ENCODE measurements around the gene SIRT2. TPM values are rescaled to one million over a fixed set of nuclear protein-coding genes. Genes with fewer than 3 reads are reported as not detected.
A peak's percentile ranks its signal among the peaks of the same experiment; 100 is the strongest.

SIRT2 gene
- total and polyA plus RNA-seq, 4 experiments from 2014 or later, result 39.0 to 51.7 (median 48.5) TPM

DNA sequence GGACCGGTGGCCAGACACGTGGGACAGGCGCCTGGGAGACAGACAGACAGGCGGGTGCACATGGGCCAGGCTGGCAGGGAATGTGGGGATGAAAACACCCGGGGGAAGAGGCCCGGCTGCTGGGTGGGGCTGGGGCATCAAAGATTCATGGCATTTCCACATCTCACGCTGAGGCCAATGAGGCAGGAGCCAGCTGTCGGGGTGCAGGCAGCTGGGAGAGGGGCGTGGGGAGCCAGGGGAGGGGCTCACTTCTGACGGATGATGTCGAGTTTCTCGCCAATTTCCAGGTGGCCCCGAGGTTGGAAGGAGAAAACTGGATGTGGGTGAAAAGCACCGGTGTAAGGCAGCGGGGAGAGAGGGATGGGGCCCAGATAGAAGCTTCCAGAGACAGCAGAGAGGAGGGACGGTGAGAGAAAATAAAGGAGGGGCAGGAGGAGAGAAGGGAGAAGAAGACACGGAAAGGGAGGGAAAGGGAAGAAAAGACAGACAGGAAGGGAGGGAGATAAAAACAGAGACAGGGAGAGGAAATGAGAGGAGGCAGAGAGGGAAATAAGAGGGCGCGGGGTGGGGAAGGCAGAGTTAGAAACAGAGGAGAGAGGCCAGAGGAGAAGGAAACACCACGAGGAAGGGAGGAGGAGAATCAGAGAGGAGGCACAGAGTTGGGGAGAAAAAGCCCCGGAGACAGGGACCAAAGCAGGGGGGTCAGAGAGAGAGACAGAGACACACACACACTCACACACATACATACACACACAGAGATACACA, 20.6 kb upstream of the SIRT2 start:
- H3K4me3 Mint-ChIP-seq, result no peak overlapping the region
- peaks cover 12 to 26% of the 10 kb centered on the region in 2 donors for H3K36me3 Mint-ChIP-seq
- Histone ChIP-seq H3K4me1 (ENCODE audit: insufficient read depth, low read length) (no peaks in the 10 kb centered on the region), H3K36me3 (ENCODE audit: insufficient read depth, low read length) (peaks cover 5% of the 10 kb centered on the region), H3K4me3 (ENCODE audit: low read length in 2 of 2) (no peak overlapping the region), H3K27ac (ENCODE audit: low read depth, low read length) (no peak overlapping the region), H3K9me3 (ENCODE audit: control insufficient read depth in 1 of 2, low read length in 2 of 2) (no peaks in the 10 kb centered on the region), H3K27me3 (ENCODE audit: insufficient read depth, low read length) (no peaks in the 10 kb centered on the region)
- ChIA-PET POLR2A (ENCODE audit: partially characterized antibody) (no interaction called here), CTCF (ENCODE audit: partially characterized antibody) (no interaction called here)
- no peak for DNase-seq
- peaks cover 0 to 6% (median 0%) of the 10 kb centered on the region in 4 donors for H3K4me1 Mint-ChIP-seq
- no peak overlapping the region for H3K27ac Mint-ChIP-seq
- no peaks in the 10 kb centered on the region for H3K9me3 Mint-ChIP-seq
- no peaks in the 10 kb centered on the region for H3K27me3 Mint-ChIP-seq
- intact Hi-C loops (cut with micrococcal nuclease), result no loop called here

DNA sequence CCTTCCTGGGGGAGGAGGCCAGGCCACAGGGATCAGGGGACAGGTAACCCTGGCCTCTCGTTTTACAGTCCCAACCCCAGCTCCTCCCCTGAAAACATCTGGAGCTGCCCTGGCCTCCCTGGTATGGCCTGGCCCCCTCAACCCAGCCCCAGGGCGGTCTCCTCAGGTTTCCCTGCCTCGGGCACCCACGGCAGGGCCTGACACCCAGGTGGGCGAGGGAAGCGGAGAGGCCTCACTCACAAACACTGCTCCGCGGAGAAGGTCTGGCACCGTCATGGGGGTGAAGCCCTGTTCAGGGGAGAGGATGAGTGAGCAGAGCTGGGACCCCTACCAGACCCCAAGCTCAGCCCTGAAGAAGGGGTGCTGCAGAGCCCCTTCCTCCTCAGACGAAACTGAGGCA, 19.1 kb upstream of the SIRT2 start:
- CTCF ChIA-PET (ENCODE audit: partially characterized antibody), result interaction anchor here (0.6 kb wide), 1 partner anchor 359 kb away, joined by 3 read pairs; no protein-coding TSS in a partner anchor
- intact Hi-C loops (cut with micrococcal nuclease), result no loop called here
- peaks cover 5 to 21% of the 10 kb centered on the region in 2 donors for H3K36me3 Mint-ChIP-seq
- H3K27me3 Mint-ChIP-seq, result no peaks in the 10 kb centered on the region
- no peak overlapping the region for H3K4me3 Mint-ChIP-seq
- H3K4me1 Mint-ChIP-seq, result no peaks in the 10 kb centered on the region
- POLR2A ChIA-PET (ENCODE audit: partially characterized antibody), result no interaction called here
- DNase-seq, result no peak
- Histone ChIP-seq H3K27ac (ENCODE audit: low read depth, low read length) (no peak overlapping the region), H3K4me1 (ENCODE audit: insufficient read depth, low read length) (no peaks in the 10 kb centered on the region), H3K36me3 (ENCODE audit: insufficient read depth, low read length) (no peaks in the 10 kb centered on the region), H3K27me3 (ENCODE audit: insufficient read depth, low read length) (no peaks in the 10 kb centered on the region), H3K4me3 (ENCODE audit: low read length in 2 of 2) (no peak overlapping the region), H3K9me3 (ENCODE audit: control insufficient read depth in 1 of 2, low read length in 2 of 2) (no peaks in the 10 kb centered on the region)
- no peaks in the 10 kb centered on the region for H3K9me3 Mint-ChIP-seq
- H3K27ac Mint-ChIP-seq, result no peak overlapping the region

DNA sequence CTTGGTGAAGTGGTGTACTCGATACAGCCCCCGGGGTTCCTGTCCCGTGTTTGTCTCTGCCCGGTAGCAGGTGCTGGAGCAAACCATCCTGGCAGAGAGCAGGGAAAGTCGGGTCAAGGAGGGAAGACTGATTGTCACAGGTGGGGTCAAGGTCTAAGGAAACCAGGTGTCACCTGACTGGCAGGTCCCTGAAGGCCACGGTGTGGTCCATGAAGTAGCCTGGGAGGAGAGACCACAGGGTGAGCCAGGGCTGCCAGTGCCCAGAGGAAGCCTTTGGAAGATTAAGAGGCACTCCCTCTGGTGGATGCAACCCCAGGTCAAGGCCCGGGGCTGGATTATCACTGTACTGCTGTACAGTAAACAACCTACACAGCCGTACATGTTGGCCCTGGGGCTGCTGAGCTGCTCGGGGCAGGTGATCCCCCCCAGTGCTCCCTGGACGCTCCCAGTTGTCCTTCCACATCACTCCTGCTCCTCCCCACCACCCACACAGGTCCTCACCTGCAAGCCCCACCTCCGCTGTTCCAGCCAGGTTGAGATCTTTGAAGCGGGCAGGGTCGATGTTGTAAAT, 18.6 kb upstream of the SIRT2 start:
- CTCF ChIA-PET (ENCODE audit: partially characterized antibody), result interaction anchor here (0.6 to 1.1 kb wide), 2 partner anchors 12 to 359 kb away, joined by 3 read pairs; partner anchors contain the start of genes MRPS12 and SARS2
- no peak overlapping the region for H3K27ac Mint-ChIP-seq

DNA sequence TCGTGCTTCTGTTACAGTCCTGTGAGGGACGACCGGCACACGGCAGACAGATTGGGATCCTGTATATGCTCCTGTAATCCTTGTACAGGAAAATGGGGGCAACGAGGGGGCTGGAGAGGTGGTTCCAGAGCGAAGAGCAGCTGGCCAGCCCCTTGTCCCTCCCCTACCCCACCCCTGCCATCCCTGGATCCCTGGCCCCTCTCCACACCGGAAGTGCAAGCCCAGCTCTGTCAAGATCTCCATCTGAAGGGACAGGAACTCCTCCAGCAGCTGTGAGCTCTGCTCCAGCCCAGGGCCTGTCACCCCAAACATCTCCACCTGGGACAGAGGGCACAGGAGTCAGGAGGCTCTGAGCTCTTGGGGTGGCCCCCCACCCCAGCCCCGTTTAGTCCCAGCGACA, 18.1 kb upstream of the SIRT2 start:
- Mint-ChIP-seq H3K9me3 (no peaks in the 10 kb centered on the region), H3K4me3 (no peak overlapping the region), H3K36me3 (peaks cover 5 to 21% of the 10 kb centered on the region in 2 donors), H3K27ac (no peak overlapping the region), H3K27me3 (no peaks in the 10 kb centered on the region), H3K4me1 (no peaks in the 10 kb centered on the region)
- Histone ChIP-seq H3K36me3 (ENCODE audit: insufficient read depth, low read length) (no peaks in the 10 kb centered on the region), H3K27ac (ENCODE audit: low read depth, low read length) (no peak overlapping the region), H3K9me3 (ENCODE audit: control insufficient read depth in 1 of 2, low read length in 2 of 2) (no peaks in the 10 kb centered on the region), H3K4me1 (ENCODE audit: insufficient read depth, low read length) (no peaks in the 10 kb centered on the region), H3K4me3 (ENCODE audit: low read length in 2 of 2) (no peak overlapping the region), H3K27me3 (ENCODE audit: insufficient read depth, low read length) (no peaks in the 10 kb centered on the region)
- DNase-seq, result no peak
- ChIA-PET CTCF (ENCODE audit: partially characterized antibody) (interaction anchor here (1.1 kb wide), 1 partner anchor 13 kb away, joined by 3 read pairs; the partner anchor contains the start of genes MRPS12 and SARS2), POLR2A (ENCODE audit: partially characterized antibody) (interaction anchor here (1.6 kb wide), 1 partner anchor 39 kb away, joined by 4 read pairs; the partner anchor contains the start of gene RINL)
- intact Hi-C loops (cut with micrococcal nuclease), result no loop called here

More for the DNA sequence above, 18.6 kb upstream of the SIRT2 start:
- peaks cover 5 to 21% of the 10 kb centered on the region in 2 donors for H3K36me3 Mint-ChIP-seq
- Histone ChIP-seq H3K27ac (ENCODE audit: low read depth, low read length) (no peak overlapping the region), H3K4me1 (ENCODE audit: insufficient read depth, low read length) (no peaks in the 10 kb centered on the region), H3K4me3 (ENCODE audit: low read length in 2 of 2) (no peak overlapping the region), H3K36me3 (ENCODE audit: insufficient read depth, low read length) (no peaks in the 10 kb centered on the region), H3K27me3 (ENCODE audit: insufficient read depth, low read length) (no peaks in the 10 kb centered on the region), H3K9me3 (ENCODE audit: control insufficient read depth in 1 of 2, low read length in 2 of 2) (no peaks in the 10 kb centered on the region)
- no peaks in the 10 kb centered on the region for H3K9me3 Mint-ChIP-seq
- no peaks in the 10 kb centered on the region for H3K4me1 Mint-ChIP-seq
- intact Hi-C loops (cut with micrococcal nuclease), result no loop called here
- H3K27me3 Mint-ChIP-seq, result no peaks in the 10 kb centered on the region
- POLR2A ChIA-PET (ENCODE audit: partially characterized antibody), result interaction anchor here (1.6 kb wide), 1 partner anchor 40 kb away, joined by 4 read pairs; the partner anchor contains the start of gene RINL
- no peak overlapping the region for H3K4me3 Mint-ChIP-seq
- DNase-seq, result no peak

DNA sequence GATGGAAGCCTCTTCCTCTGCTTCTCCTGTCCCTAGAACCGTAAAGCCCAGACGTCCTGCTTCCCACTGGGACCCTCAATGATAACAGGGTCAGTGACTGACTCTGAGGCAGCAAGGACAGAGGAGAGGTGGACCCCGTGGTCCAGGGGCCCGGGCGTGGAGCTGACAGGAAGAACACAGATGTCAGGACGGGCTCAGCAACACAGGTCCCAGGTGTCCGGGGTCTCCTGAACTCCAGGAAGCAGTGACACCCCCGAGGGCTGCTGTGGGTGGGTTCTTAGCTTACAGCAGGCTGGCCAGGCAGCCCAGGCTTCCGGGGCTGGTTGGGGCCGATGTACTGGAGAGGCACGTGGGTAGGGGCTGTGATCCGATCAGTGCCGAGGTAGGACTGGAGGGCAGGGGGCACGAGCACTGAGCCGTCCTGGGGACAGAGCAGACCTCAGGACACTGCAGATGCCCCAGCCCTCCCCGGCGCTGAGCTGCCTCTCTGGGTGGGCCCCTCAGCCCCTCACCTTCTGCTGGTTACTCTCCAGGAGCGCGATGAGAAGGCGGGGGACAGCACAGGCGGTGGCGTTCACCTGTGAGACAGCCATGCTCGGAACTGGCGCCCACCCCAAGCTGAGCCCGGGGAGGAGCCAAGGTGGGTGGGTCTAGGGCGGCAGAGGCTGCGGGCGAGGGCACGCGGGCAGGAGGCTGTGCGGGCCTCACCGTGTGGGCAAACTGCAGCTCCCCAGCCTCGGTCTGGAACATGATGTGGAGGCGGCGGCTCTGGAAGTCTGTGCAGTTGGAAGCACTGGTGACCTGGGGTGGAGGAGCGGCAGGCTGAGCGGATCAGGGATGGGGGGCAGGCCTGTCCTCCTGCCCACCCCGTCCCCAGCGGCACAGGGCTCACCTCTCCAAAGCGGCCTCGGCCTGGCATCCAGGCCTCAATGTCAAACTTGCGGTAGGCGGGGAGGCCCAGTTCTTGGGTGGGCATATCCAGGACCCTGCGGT, 16.2 kb upstream of the SIRT2 start:
- Histone ChIP-seq H3K27me3 (ENCODE audit: insufficient read depth, low read length) (no peaks in the 10 kb centered on the region), H3K36me3 (ENCODE audit: insufficient read depth, low read length) (no peaks in the 10 kb centered on the region), H3K27ac (ENCODE audit: low read depth, low read length) (no peak overlapping the region), H3K9me3 (ENCODE audit: control insufficient read depth in 1 of 2, low read length in 2 of 2) (no peaks in the 10 kb centered on the region), H3K4me1 (ENCODE audit: insufficient read depth, low read length) (no peaks in the 10 kb centered on the region), H3K4me3 (ENCODE audit: low read length in 2 of 2) (no peak overlapping the region)
- H3K36me3 Mint-ChIP-seq, result peaks cover 3 to 13% of the 10 kb centered on the region in 2 donors
- ChIA-PET POLR2A (ENCODE audit: partially characterized antibody) (no interaction called here), CTCF (ENCODE audit: partially characterized antibody) (interaction anchor here (0.6 kb wide), 1 partner anchor 186 kb away, joined by 3 read pairs; no protein-coding TSS in a partner anchor)
- H3K4me3 Mint-ChIP-seq, result no peak overlapping the region
- no peaks in the 10 kb centered on the region for H3K4me1 Mint-ChIP-seq
- intact Hi-C loops (cut with micrococcal nuclease), result no loop called here
- H3K27ac Mint-ChIP-seq, result no peak overlapping the region
- DNase-seq, result no peak
- H3K27me3 Mint-ChIP-seq, result no peaks in the 10 kb centered on the region
- no peaks in the 10 kb centered on the region for H3K9me3 Mint-ChIP-seq

DNA sequence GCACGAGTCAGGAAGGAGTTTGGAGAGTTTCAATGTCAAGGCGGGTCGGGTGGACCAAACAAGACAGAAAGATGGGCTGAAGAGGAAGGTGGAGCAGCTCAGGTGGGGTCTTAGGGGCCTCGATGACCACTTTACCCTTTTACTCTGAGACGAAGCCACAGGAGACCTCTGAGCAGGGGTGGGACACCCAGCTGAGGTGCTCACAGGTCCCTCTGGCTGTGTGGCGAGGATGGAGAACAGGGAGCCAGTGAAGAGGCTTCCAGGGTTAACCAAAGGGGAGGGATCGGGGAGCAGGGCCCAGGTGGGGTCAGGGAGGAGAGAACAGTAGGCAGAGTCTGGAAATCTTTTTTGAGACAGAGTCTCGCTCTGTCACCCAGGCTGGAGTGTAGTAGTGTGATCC, 14.5 kb upstream of the SIRT2 start:
- intact Hi-C loops (cut with micrococcal nuclease), result no loop called here
- Mint-ChIP-seq H3K4me1 (peaks cover 0 to 2% (median 0%) of the 10 kb centered on the region in 4 donors), H3K4me3 (no peak overlapping the region), H3K36me3 (peaks cover 7 to 10% of the 10 kb centered on the region in 2 donors), H3K27ac (peak overlapping the region in 1 of 7 donors; percentile 35), H3K27me3 (no peaks in the 10 kb centered on the region), H3K9me3 (no peaks in the 10 kb centered on the region)
- H3K36me3 ChIP-seq (ENCODE audit: insufficient read depth, low read length), result no peaks in the 10 kb centered on the region
- CTCF ChIA-PET (ENCODE audit: partially characterized antibody), result interaction anchor here (1.0 kb wide), 1 partner anchor 12 kb away, joined by 3 read pairs; no protein-coding TSS in a partner anchor
- no peak overlapping the region for H3K27ac ChIP-seq (ENCODE audit: low read depth, low read length)
- H3K9me3 ChIP-seq (ENCODE audit: control insufficient read depth in 1 of 2, low read length in 2 of 2), result no peaks in the 10 kb centered on the region
- peak in 1 of 5 donors; percentile 3 for DNase-seq
- H3K4me1 ChIP-seq (ENCODE audit: insufficient read depth, low read length), result no peaks in the 10 kb centered on the region
- H3K27me3 ChIP-seq (ENCODE audit: insufficient read depth, low read length), result no peaks in the 10 kb centered on the region
- H3K4me3 ChIP-seq (ENCODE audit: low read length in 2 of 2), result no peak overlapping the region
- POLR2A ChIA-PET (ENCODE audit: partially characterized antibody), result no interaction called here

Data from CD4-positive, alpha-beta memory T cell (primary cell).